Neuron (in vitro differentiated cells): Measurements from ENCODE around the gene DEPDC5.
"Not testable (repeated sequence)": the region's sequence is repeated elsewhere in the genome, so short reads cannot be mapped to it uniquely, and the experiment has no call there.

Experiments
- H2AFZ ChIP-seq: one replicate; pipeline ENCODE4 v1.6.1; 2013; ENCODE audit warnings: low read depth, mild to moderate bottlenecking, inconsistent platforms, low read length, moderate library complexity
- H3K27me3 ChIP-seq: one replicate; pipeline ENCODE4 v1.6.1; 2013; ENCODE audit warnings: low read length; ENCODE audit not compliant: insufficient read depth
- H3K36me3 ChIP-seq: one replicate; pipeline ENCODE4 v1.6.1; 2013; ENCODE audit warnings: low read length; ENCODE audit not compliant: insufficient read depth
- H3K4me1 ChIP-seq: one replicate; pipeline ENCODE4 v1.6.1; 2013; ENCODE audit warnings: low read length; ENCODE audit not compliant: insufficient read depth
- H3K4me3 ChIP-seq: 2 replicates; pipeline ENCODE4 v1.5.1; 2013; ENCODE audit warnings: mild to moderate bottlenecking, low read length, moderate library complexity
- H3K9me3 ChIP-seq: one replicate; pipeline ENCODE4 v1.6.1; 2013; ENCODE audit warnings: low read length

DEPDC5 gene

GRCh38 chr22:31753634-31754501, at the start of gene DEPDC5:
Gene DEPDC5, plus strand, starts transcription at chr22:31754019. Its CDS starts 903 bp downstream, at chr22:31754922.
- Histone ChIP-seq H3K4me3 (peak within 1 kb of the TSS; percentile 57), H3K27me3 (no peaks in the 10 kb centered on the region), H3K4me1 (peaks cover 23% of the 10 kb centered on the region), H2AFZ (peak within 1 kb of the TSS; percentile 70), H3K9me3 (no peaks in the 10 kb centered on the region), H3K36me3 (peaks cover 14% of the 10 kb centered on the region)

GRCh38 chr22:31707519-31707918, 46.3 kb upstream of the DEPDC5 start:
- no peaks in the 10 kb centered on the region for H3K9me3 ChIP-seq
- H3K4me3 ChIP-seq, result no peak overlapping the region
- H3K36me3 ChIP-seq, result peaks cover 59% of the 10 kb centered on the region
- H3K4me1 ChIP-seq, result no peaks in the 10 kb centered on the region
- H3K27me3 ChIP-seq, result no peaks in the 10 kb centered on the region
- H2AFZ ChIP-seq, result no peak overlapping the region

- H3K4me1 ChIP-seq, H2AFZ ChIP-seq, H3K4me3 ChIP-seq, H3K9me3 ChIP-seq, H3K27me3 ChIP-seq: not testable (repeated sequence)
- H3K36me3 ChIP-seq, result peaks cover 68% of the 10 kb centered on the region
Observed at GRCh38 chr22:31711226-31711625, 42.6 kb upstream of the DEPDC5 start.

- Histone ChIP-seq H3K36me3 (peaks cover 82% of the 10 kb centered on the region), H3K27me3 (no peaks in the 10 kb centered on the region), H3K9me3 (peaks cover 3% of the 10 kb centered on the region)
Observed at GRCh38 chr22:31715147-31715778, 38.6 kb upstream of the DEPDC5 start.

GRCh38 chr22:31719850-31720471, 33.9 kb upstream of the DEPDC5 start:
- Histone ChIP-seq H3K27me3 (no peaks in the 10 kb centered on the region), H2AFZ (no peak overlapping the region), H3K4me3 (no peak overlapping the region), H3K9me3 (peaks cover 6% of the 10 kb centered on the region), H3K36me3 (peaks cover 66% of the 10 kb centered on the region), H3K4me1 (no peaks in the 10 kb centered on the region)

More at GRCh38 chr22:31715147-31715778, 38.6 kb upstream of the DEPDC5 start:
- no peak overlapping the region for H3K4me3 ChIP-seq
- no peak overlapping the region for H2AFZ ChIP-seq
- H3K4me1 ChIP-seq, result no peaks in the 10 kb centered on the region

- Histone ChIP-seq H3K9me3 (peaks cover 8% of the 10 kb centered on the region), H3K4me3 (no peak overlapping the region), H3K27me3 (no peaks in the 10 kb centered on the region), H3K36me3 (peaks cover 49% of the 10 kb centered on the region), H3K4me1 (no peaks in the 10 kb centered on the region), H2AFZ (no peak overlapping the region)
Observed at GRCh38 chr22:31723723-31724122, 30.1 kb upstream of the DEPDC5 start.

- Histone ChIP-seq H3K4me3 (no peak overlapping the region), H2AFZ (no peak overlapping the region), H3K4me1 (no peaks in the 10 kb centered on the region), H3K36me3 (peaks cover 31% of the 10 kb centered on the region), H3K9me3 (peaks cover 8% of the 10 kb centered on the region), H3K27me3 (no peaks in the 10 kb centered on the region)
Observed at GRCh38 chr22:31726692-31727091, 27.1 kb upstream of the DEPDC5 start.

GRCh38 chr22:31728857-31729256, 25.0 kb upstream of the DEPDC5 start:
- Histone ChIP-seq H3K9me3 (peaks cover 8% of the 10 kb centered on the region), H3K36me3 (peaks cover 26% of the 10 kb centered on the region), H2AFZ (no peak overlapping the region), H3K27me3 (no peaks in the 10 kb centered on the region), H3K4me1 (no peaks in the 10 kb centered on the region), H3K4me3 (no peak overlapping the region)

GRCh38 chr22:31730344-31730711, 23.5 kb upstream of the DEPDC5 start:
- H3K36me3 ChIP-seq, result peaks cover 20% of the 10 kb centered on the region
- H3K4me1 ChIP-seq, result no peaks in the 10 kb centered on the region

GRCh38 chr22:31732089-31732829, 21.6 kb upstream of the DEPDC5 start:
- Histone ChIP-seq H3K4me3 (no peak overlapping the region), H2AFZ (no peak overlapping the region), H3K9me3 (no peaks in the 10 kb centered on the region), H3K36me3 (peaks cover 16% of the 10 kb centered on the region), H3K4me1 (no peaks in the 10 kb centered on the region), H3K27me3 (no peaks in the 10 kb centered on the region)

More at GRCh38 chr22:31730344-31730711, 23.5 kb upstream of the DEPDC5 start:
- Histone ChIP-seq H3K27me3 (no peaks in the 10 kb centered on the region), H3K4me3 (no peak overlapping the region), H2AFZ (no peak overlapping the region), H3K9me3 (no peaks in the 10 kb centered on the region)

- Histone ChIP-seq H3K27me3 (no peaks in the 10 kb centered on the region), H3K4me3 (no peak overlapping the region), H3K9me3 (no peaks in the 10 kb centered on the region), H2AFZ (no peak overlapping the region), H3K4me1 (no peaks in the 10 kb centered on the region), H3K36me3 (peaks cover 22% of the 10 kb centered on the region)
Observed at GRCh38 chr22:31733580-31734079, 20.2 kb upstream of the DEPDC5 start.

- no peaks in the 10 kb centered on the region for H3K27me3 ChIP-seq
- no peaks in the 10 kb centered on the region for H3K9me3 ChIP-seq
- no peaks in the 10 kb centered on the region for H3K4me1 ChIP-seq
- H2AFZ ChIP-seq, result no peak overlapping the region
- H3K36me3 ChIP-seq, result peaks cover 29% of the 10 kb centered on the region
- no peak overlapping the region for H3K4me3 ChIP-seq
Observed at GRCh38 chr22:31734512-31734911, 19.3 kb upstream of the DEPDC5 start.
